NCI-H748 treated with DMSO at 0.1 percent for 48 hours (cell line): ENCODE measurements around the gene CALCOCO1.
"Not testable (repeated sequence)": the region's sequence is repeated elsewhere in the genome, so short reads cannot be mapped to it uniquely, and the experiment has no call there.

ENCODE experiments used
- DNase-seq: peaks from one replicate; lab custom pipeline; 2025; lab: John Stamatoyannopoulos, UW

Gene CALCOCO1

DNA sequence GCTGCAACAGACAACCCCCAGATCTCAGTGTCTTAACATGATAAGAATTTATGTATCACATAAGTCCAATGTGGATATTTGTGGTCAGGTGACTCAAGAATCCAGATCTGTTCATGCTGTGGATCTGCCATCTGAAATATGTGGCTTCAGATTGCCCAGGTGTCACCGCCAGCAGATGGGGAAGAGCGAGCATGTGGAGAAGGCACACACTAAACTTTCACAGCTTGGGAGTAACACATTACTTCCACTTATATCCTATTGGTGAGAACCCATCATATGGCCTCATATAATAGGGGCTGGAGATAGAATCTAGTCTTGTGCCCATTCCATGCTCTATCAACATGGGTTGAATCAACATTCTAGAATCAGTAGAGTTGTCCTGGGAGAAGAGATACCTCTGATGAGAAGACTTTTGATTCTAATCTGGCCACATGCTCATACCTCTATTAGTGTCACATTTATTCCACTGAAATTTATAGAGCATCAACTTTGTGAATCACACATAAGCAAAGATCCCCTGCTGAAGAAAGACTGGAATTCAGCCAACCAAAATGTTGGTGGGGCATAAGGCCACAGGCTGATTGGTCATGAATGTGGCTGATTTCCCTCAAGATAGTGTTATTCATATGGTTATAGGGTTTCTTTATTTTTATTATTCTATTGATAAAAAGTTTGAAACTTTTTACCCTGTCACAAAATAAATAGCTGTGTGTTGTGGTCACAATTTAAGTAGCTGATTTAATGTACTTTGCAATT lies 6.0 kb upstream of the CALCOCO1 start:
- no peak for DNase-seq

DNA sequence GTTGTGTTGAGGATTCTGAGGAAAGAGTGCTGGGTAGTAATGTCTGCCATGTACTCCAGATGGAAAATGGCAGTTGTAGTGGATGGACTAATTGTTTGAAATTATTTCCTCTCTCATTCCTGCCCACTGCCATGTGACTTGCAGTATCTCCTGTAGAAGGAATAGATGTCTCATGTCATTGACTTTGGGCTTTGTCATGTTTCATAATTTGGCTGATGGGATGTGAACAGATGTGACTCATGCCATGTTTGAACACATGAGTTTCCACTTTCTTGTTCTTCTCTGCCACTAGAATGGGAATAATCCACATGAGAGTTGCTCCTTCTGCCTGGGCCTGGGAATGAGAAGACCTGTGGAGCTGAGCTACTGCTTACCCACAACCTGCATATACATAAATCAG lies 2.4 kb upstream of the CALCOCO1 start:
- no peak for DNase-seq

DNA sequence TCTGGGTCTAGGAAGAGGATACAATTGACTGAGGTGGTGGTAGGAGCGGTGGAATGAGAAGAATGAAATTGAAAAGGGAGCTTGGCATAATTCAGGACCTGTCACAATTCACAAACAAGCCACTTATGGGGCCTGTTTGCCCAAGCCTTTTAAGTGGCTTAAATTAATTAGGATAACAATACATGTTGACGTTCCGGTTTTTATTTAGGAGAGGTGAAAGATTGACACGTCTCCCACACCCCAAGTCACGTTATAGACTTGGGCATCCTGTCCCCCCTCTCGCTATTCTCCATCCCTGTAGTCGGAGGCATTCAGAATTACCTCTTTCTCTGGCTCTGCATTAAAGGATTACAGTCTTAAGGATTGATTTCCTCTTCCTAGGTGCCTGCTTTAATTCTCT lies 954 bp upstream of the CALCOCO1 start:
- no peak for DNase-seq

DNA sequence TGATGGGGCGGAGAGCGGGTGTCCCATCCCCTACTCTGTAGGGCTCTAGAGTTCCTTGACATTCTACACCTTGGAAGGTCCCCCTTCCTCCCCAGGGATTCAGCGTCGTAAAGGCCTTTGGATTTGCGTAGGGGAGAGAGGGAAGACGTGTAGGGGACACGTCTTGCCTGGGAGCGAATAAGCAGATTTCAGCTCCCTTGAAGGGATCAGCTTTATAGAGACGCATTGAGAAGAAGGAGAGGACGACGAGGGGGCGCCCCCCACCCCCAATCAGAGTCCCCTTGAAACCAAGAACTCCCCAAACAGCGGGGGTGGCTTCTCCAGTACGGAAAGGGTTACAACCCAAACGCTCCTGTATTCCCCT lies 324 bp downstream of the CALCOCO1 start:
- no peak for DNase-seq

GRCh38 chr12:53726341-53726740 lies 911 bp downstream of the CALCOCO1 start:
- no peak for DNase-seq

- no peak for DNase-seq
Measured at GRCh38 chr12:53725824-53726223, 1.4 kb downstream of the CALCOCO1 start.

- DNase-seq, result no peak
Measured at GRCh38 chr12:53722450-53723041, 4.7 kb downstream of the CALCOCO1 start.

DNA sequence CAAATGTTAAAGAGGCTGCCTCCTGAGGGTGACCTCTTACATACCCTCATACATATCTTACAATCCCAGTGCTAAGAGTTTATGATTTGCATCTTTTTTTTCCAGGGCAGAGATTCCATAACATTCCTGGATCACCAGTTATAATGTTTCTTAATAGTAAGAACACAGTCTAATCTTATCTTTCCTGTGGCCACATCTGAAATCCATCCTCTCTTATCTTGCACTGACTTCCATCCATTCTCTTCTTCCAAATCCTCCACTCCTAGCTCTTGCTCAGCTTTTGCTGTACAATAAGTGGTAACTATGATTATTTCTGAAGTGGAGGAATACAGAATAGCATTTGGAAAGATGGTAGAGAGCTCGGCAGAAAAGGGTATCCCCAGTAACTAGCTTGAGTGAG lies 6.3 kb downstream of the CALCOCO1 start:
- DNase-seq, result no peak

DNA sequence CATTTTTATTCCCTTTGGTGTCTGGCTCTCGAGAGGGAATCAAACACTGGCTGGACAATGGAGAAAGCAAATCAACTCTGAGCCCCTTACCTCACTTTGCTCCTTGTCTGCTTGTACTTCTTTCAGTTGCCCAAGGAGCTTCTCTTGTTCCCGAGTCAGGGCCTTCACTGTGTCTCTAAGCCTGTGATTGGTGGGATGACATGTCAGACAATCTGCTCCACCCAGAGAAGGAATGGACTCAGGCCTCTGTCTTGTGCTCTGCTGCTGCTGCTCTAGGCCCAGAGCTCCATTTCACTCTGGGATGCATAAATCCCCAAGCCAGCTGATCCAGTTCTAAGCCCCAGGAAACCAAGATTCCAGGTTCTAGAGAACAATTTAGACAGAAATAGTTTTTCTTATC lies 7.6 kb downstream of the CALCOCO1 start:
- DNase-seq, result no peak

- not testable (repeated sequence) for DNase-seq
Measured at GRCh38 chr12:53718567-53718966, 8.7 kb downstream of the CALCOCO1 start.

DNA sequence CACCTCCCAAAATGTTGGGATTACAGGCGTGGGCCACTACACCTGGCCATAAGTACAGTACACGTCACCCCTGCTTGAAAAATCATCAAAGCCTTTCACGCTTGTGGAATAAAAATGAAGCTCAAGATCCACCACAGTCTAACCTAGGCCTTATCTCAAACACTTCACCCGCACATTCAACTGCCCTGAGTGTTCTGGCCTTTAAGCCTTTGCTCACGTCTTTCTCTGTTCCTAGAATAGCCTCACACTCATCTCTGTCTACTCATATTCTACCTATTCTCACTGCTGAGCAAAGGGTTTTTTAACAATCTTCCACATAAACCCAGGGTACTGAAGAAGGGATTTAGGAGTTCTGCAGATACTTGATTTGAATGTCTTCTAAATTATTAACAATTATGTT lies 9.9 kb downstream of the CALCOCO1 start:
- DNase-seq, result no peak

DNA sequence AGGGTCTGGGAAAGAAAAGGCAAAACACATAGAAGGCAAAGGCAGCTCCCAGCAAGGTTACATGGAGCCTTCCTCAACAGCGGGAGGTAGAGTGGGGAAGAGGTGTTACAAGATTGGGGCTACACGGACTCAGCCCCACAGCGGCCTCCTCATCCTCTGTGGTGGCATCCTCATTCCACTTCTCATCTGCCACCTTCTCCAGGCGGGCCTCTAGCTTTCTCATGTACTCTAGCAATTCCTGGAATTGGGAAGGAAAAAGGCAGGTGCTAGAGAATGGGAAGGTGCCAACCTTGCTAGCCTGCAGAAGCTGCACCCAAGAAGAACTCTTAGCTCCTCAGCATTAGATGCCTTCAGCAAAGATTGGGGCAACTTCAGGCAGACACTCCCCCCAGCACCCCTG lies 13.2 kb downstream of the CALCOCO1 start:
- DNase-seq, result no peak

DNA sequence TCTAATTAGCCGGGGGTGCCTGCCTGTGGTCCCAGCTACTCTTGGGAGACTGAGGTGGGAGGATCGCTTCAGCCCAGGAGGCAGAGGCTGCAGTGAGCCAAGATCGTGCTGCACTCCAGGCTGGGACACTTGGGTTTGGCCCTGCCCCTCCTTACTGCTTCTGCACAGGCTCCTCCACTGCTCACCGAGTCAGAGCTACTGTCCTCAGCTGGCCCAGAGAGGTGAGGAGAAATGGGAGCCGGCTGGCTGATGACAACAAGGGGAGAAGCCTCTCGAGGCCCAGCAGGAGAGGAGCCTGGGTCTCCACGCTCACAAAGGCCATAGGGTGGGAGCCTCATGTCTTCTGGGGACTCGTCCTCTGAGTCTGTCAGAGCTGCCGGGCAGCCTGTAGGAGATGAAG lies 13.7 kb downstream of the CALCOCO1 start:
- DNase-seq, result no peak

DNA sequence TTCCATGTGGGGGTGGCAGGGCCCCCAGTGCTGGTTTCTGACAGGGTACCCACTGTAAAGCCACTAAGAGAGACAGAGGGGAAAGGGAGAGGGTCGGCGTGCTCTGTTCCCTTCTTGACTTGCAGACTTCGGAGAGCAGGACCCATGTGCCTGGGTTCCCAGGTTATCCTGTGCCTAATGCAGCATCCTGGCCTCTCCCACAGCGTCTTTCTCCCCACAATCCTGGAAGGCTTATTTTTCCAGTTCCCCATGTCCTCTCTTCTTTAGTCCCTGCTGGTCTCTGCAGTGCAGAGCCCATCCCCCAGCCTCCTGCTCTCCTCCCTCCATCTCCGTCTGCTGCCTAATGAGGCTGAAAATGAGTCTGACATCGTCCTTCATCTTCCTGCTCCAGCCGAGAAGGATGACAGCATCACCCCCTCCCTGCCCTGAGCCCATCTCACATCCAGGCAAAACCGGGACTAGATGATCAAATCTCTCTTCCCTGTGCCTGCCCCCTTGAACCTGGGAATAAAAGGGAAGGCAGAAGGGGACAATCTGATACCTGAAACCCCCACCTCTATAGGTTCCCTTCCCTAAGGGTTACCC lies 15.1 kb downstream of the CALCOCO1 start:
- DNase-seq, result no peak

DNA sequence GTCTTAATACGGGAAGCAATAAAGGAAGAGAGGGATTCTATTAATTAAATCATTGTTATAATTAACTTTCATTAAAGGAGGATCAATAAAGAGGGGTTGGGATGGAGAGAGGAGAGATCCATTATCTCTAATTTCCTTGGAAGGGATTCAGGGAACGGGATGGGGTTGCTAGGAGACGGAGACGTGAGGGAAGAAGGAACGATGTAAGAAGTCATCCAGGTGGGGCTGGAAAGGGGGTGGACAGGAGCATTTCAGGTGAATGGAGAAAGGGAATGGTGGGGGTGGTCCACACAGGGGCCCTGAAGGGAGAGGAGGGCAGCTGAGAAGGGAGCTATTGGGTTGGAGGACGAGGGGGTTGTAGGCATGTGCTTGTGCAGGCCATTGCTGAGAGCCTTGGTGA lies 17.2 kb downstream of the CALCOCO1 start:
- no peak for DNase-seq

- DNase-seq, result no peak
Measured at GRCh38 chr12:53709671-53710070, 17.6 kb downstream of the CALCOCO1 start.

DNA sequence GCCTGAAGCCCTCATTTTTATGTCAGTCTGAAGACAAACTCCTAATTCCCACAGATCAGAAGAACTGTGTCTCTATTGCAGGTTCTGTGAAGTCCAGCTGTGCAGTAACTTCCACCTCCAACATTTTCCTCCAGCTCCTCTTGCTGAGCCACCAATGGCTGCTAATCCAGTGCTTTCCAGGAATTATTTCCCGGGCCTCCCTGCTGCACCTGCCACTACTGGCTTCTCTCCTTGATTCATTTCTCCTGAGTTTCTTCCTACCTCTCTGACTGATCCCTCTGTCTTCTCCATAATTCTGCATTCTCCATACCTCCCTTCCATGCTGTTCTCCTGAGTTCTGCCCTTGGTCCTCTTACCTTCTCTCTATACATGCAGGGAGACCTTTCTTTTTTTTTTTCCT lies 21.2 kb downstream of the CALCOCO1 start:
- no peak for DNase-seq

DNA sequence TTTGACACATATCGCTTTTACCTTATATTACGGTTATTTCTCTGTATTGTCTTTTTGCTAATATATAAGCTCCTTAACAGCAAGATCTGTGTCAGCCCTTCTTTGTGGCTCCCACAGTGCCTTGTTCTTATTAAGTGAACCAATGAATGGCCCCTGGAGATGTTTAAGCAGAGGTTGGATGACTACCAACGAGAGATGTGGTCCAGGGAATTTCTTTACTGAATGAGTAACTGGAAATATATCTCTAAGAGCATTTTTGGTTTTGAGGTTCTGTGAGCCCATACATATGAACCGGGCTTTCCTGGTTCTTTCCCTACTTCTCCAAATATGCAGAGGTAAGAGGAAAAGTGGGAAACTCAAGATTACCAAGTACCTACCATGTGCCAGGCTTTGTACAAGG lies 23.5 kb downstream of the CALCOCO1 start:
- no peak for DNase-seq

- peak; percentile 52 for DNase-seq
Measured at GRCh38 chr12:53701518-53702264, 25.6 kb downstream of the CALCOCO1 start.

GRCh38 chr12:53700567-53700966 lies 26.7 kb downstream of the CALCOCO1 start:
- DNase-seq, result no peak

DNA sequence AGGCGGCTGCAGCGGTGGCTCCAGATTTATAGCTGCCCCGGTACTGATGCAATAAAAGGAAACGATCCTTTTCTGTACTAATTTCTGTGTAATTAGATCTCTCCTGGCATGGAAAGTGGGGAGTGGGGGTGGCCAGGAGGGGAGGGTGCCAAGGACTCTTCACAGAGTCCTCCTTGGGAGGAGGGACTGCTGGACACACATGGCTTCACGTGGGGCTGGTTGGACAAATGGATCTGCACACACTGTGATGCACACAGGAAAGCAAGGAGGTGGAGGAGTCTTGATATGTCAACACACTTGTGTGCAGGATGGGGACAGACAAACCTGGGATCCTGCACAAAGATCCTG lies 27.6 kb downstream of the CALCOCO1 start:
- no peak for DNase-seq

DNA sequence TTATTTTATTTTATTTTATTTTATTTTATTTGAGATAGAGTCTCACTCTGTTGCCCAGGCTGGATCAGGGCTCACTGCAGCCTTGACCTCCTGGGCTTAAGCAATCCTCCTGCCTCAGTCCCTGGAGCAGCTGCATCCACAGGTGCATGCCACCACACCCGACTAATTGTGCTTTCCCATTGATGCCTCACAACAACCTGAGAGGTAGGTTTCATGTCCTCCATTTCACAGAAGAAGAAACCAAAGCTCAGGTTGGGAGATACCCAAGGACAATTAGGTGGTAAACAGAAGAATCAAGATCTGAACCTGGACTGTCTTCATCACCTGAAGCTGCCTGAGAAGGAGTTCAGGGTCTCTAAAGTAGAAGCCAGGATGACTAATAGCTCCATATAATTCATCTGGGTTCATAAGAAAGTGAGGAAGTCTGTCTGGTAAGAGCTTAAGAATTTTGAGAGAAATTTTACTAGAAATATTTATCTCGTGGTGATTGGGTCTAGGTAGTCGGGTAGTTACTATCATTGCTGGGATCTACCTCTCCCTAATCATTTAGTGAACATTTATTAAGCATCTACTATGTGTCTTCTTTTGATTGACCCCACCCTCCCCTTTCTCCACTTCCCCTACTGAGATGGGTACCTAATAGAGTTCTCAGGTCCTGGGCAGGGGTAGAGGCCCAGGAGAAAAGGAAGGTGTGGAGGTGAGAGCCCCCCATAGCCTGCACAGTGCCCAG lies 28.1 kb downstream of the CALCOCO1 start:
- no peak for DNase-seq
